Stimulated activated CD4-positive, alpha-beta T cell treated with anti-CD3 and anti-CD28 coated beads, Interleukin-2, amount 100 ng/mL, for 4 hours (primary cell): ENCODE results near the gene MAP3K7CL.

Source experiments
- DNase-seq: peaks from one replicate; pipeline ENCODE4 v3.0.0-alpha.2; 2020; ENCODE audit warnings: low read depth

MAP3K7CL gene

GRCh38 chr21:29130270-29130969, at the start of gene MAP3K7CL:
MAP3K7CL (plus strand) TSS chr21:29130644; CDS start chr21:29133345, 2,701 bp downstream.
- no peak for DNase-seq

GRCh38 chr21:29082046-29082815, 48.2 kb upstream of the MAP3K7CL start:
- no peak for DNase-seq

GRCh38 chr21:29083306-29083705, 47.1 kb upstream of the MAP3K7CL start:
- no peak for DNase-seq

GRCh38 chr21:29084372-29084771, 46.1 kb upstream of the MAP3K7CL start:
- DNase-seq, result no peak

- no peak for DNase-seq
These were observed 45.2 kb upstream of the MAP3K7CL start for GRCh38 chr21:29085106-29085752.

GRCh38 chr21:29091033-29091432, 39.4 kb upstream of the MAP3K7CL start:
- no peak for DNase-seq

DNA sequence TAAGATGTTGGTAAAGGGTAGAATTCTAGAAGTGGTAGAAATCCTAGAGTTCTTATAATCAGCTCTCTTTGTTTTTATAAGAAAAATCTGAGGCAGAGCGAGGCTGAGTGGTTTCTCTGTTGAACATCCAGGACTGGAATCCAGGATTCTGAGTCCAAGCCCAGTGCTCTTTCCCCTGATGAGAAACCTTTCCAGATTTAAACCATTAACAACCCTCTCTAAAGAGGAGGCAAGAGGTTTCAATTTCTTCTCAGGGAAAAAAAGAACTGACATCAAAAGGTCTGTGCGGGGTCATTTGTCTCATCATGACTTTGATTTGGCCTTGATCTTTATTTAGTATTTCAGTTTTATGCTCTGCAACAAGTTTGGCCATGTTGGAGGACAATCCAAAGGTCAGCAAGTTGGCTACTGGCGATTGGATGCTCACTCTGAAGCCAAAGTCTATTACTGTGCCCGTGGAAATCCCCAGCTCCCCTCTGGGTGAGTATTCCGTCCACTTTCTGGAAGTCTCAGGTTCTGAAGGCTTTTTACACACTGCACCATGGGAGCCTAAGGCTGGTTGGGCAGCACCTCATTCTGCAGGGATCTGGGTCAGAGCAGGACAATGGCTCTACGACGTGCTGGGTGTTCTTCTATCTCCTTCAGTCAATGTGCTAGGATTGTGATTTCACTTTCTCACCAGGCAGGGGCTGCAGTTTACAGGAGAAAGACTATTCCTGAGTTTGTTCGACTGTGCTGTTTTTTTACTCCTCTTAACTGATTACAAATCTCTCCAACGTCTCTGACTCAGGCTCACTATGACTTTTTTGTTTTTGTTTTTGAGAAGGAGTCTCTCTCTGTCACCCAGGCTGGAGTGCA, 38.1 kb upstream of the MAP3K7CL start:
- no peak for DNase-seq

GRCh38 chr21:29096218-29097015, 34.0 kb upstream of the MAP3K7CL start:
- DNase-seq, result no peak

GRCh38 chr21:29098156-29098555, 32.3 kb upstream of the MAP3K7CL start:
- DNase-seq, result no peak

GRCh38 chr21:29102791-29103257, 27.6 kb upstream of the MAP3K7CL start:
- no peak for DNase-seq

- no peak for DNase-seq
These were observed 26.2 kb upstream of the MAP3K7CL start for GRCh38 chr21:29104239-29104708.

- no peak for DNase-seq
These were observed 25.2 kb upstream of the MAP3K7CL start for GRCh38 chr21:29105218-29105617.

DNA sequence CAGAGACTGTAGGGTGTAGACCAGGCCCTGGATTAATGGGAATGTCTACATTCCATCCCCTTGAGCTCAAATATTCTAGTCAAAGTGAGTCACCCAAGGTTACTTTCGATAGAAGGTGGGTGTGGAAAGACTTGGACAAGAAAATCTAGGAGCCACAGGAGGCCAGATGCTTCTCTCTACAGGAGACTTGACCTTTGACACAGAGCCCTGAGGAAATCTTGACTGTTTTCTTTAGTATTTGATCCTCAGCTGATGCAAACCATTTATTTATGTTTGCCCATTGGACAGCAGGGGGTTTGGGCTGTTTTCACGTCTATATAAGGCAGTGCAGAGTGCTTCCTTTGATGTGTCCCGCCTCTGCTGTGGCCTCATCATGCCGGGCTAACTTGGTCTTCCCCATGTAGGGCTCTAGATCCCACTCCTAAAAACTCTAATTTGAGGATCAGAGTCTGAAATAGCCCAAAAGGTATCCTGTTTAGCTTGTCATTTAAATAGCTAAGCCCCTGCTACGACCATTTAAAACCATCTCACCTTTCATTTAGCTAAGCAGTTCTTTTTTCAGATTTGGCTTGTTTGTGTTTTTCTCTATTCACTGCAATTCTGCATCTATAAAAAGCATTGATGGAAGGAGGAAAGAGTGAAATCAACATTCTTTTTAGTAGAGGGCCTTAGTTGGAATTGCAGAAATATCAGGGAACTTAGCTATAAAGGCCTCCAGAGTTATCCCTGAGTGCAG, 15.5 kb upstream of the MAP3K7CL start:
- DNase-seq, result no peak

- DNase-seq, result no peak
These were observed 14.5 kb upstream of the MAP3K7CL start for GRCh38 chr21:29115899-29116298.

DNA sequence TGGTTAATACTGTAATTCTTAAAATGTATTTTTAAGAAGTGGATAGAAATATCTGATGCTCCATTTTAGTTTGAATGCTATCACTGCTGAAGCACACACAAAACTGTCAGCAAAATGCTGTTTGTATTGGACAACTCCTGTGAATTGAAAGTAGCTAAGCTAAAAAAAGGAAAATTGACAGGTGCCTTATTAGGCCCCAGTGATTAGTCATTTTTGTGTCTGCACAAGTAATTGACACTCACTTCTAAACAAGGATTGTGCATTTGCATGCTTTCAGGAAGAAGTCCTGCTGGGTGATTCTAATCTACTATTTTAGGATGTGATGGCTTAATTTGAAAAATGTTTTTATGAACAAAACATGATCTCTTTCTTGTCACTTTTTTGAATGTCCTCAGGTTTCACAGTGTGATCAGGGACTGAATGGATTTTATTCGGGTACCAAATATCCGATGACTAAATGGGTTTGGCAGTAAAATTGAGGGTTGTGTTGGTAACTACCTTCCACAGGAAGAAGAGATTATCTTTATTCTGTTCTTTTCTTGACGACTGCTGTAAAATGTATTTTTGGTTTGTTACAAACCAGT, 13.0 kb upstream of the MAP3K7CL start:
- DNase-seq, result no peak

DNA sequence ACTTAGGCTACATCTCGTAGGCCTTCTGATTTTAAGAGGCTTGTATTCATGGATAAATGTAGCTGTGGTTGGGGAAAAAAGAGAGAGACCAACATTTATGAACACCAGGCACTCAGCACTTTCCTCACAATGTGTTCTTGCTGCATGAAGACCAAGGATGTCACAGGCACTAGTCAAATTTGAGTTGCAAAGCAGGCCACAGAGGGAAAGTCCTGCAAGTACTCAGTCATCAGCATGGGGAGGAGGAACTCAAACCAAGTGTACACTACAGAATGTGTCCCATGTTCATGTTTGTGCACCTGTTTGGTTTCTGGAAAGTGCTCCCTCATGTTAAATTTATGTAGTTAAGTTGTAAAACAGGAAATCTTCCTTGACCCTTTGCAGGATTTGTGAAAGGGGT, 8.7 kb upstream of the MAP3K7CL start:
- DNase-seq, result no peak

- no peak for DNase-seq
These were observed 5.8 kb upstream of the MAP3K7CL start for GRCh38 chr21:29124645-29125044.

DNA sequence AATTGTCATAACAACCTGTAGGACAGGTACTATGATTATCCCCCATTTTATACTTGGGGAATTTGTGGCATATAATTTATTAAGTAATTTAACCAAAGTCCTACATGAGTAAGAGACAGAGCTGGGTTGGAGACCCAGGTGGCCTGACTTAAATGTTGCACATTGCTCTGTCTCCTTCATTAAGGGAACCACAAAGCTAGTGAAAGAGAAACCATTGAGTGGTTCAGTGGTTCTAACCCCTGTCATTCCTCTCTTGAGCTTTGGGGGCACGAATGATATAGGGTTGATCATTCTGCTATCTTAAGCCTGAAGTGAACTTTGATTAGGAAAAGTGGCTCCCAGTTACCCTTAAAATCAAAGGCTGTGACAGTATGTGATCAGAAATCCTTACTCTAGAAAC, 5.3 kb upstream of the MAP3K7CL start:
- no peak for DNase-seq

DNA sequence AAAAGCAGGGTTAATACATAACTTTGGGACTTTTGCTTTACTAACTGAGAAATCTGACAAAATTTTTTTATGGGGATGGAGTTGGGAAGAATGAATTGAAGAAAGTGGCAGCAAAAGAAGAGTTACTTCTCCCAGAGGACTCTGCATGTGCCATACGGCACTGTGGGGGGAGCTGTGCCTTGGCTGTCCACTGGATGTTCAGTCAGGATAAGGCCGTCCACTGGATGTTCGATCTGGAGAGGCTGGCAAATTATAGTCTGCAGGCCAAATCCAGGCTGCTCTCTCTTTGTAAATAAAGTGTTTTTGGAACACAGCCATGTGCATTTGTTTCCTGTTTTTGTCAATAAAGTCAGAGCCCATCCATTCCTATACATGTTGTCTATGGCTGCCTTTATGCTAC, 4.5 kb upstream of the MAP3K7CL start:
- DNase-seq, result no peak

DNA sequence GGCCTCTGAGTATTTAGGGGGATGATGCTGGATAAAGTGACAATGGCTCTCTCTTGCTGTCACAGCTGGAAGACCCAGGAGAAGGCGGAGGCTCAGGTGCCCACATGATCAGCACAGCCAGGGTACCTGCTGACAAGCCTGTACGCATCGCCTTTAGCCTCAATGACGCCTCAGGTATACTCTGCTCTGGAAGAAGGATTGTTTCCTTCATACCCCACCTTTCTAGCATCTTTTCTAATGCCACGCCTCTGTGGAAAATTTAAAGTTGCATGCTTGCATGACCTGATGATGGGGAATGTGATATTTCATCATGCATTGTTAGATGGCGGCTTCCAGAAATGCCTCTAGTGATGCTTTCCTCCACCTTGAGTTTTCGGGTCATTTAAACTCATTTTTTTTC, 2.8 kb downstream of the MAP3K7CL start:
- no peak for DNase-seq
